HCT116 (cell line): Measurements from ENCODE around the gene ARHGAP45. TPM values are rescaled to one million over a fixed set of nuclear protein-coding genes. Genes with fewer than 3 reads are reported as not detected.

ENCODE experiments used
- ATAC-seq: fragments of 200-7000 bp; cut with Tn5 transposase; 2 replicates; pipeline ENCODE4 v1.9.1; 2020; ENCODE audit warnings: mild to moderate bottlenecking, moderate library complexity
- BruUV-seq: library from RNA; stranded (reverse); fragments of 400-500 nt; replicated peaks from 2 replicates; lab custom pipeline; 2021; lab: Mats Ljungman, UMichigan
- CTCF ChIA-PET: fragments of 300-600 bp; sonication (Branson Sonifier 250); formaldehyde crosslinking; loops from one replicate; lab custom pipeline; 2021; ENCODE audit warnings: antibody characterized with exemption; lab: Charles Lee
- POLR2A ChIA-PET: fragments of 300-600, 350-600 bp; sonication (Branson Sonifier 250); formaldehyde crosslinking; loops from one replicate; lab custom pipeline; 2021; ENCODE audit warnings: antibody characterized with exemption; lab: Charles Lee
- RAD21 ChIA-PET, 2 experiments: fragments of 300-600 bp; sonication (Branson Sonifier 250); formaldehyde crosslinking; loops; one replicate each; lab custom pipeline; 2023; ENCODE audit warnings: low total read pairs in 2 of 2; ENCODE audit not compliant: uncharacterized antibody in 2 of 2, unreplicated experiment in 2 of 2, low non-redundant PET in 1 of 2; lab: Charles Lee
- DNase-seq: peaks from one replicate; pipeline ENCODE4 v3.0.0-alpha.2; 2010; ENCODE audit warnings: low read depth, low spot score
- H2AFZ ChIP-seq: fragments of 200-600 bp; shearing (Covaris generic), sonication (generic); 2 replicates; pipeline ENCODE4 v1.6.1; 2017; ENCODE audit warnings: low read depth, mixed run types, mixed read lengths, antibody characterized with exemption, low read length; ENCODE audit not compliant: poor library complexity, severe bottlenecking
- H3K27ac ChIP-seq: 2 replicates; pipeline ENCODE4 v1.5.1; 2012; ENCODE audit warnings: low read depth, low read length
- H3K27me3 ChIP-seq: fragments of 200-600 bp; sonication (generic); 2 replicates; pipeline ENCODE4 v1.6.1; 2016; ENCODE audit warnings: mixed run types, low read length, mixed read lengths; ENCODE audit not compliant: insufficient read depth
- H3K36me3 ChIP-seq, 2 experiments: fragments of 200-500 bp in 1 of 2; fragments of 200-600 bp in 1 of 2; sonication (Bioruptor generic) in 1 of 2; sonication (generic) in 1 of 2; 2 replicates each; pipeline versions ENCODE4 v1.5.1 to v1.6.1; 2014 to 2016; ENCODE audit warnings: low read length in 2 of 2, inconsistent platforms in 1 of 2, mixed read lengths in 1 of 2, mixed run types in 1 of 2; ENCODE audit not compliant: insufficient read depth in 2 of 2, control insufficient read depth in 1 of 2
- H3K4me1 ChIP-seq, 2 experiments: fragments of 200-600 bp in 1 of 2; sonication (generic) in 1 of 2; 2 replicates each; pipeline versions ENCODE4 v1.5.1 to v1.6.1; 2012 to 2017; ENCODE audit warnings: low read length in 2 of 2, inconsistent platforms in 1 of 2, mild to moderate bottlenecking in 1 of 2, mixed read lengths in 1 of 2, mixed run types in 1 of 2, moderate library complexity in 1 of 2; ENCODE audit not compliant: insufficient read depth in 2 of 2, control insufficient read depth in 1 of 2
- H3K4me2 ChIP-seq: fragments of 200-600 bp; sonication (generic); 2 replicates; pipeline ENCODE4 v1.6.1; 2017; ENCODE audit warnings: mixed run types, low read length, mixed read lengths
- H3K4me3 ChIP-seq, 2 experiments: fragments of 200-600 bp in 1 of 2; sonication (generic) in 1 of 2; replicated peaks in 1 of 2; 2 replicates each; pipeline ENCODE4 v1.5.1; 2011 to 2016; ENCODE audit warnings: low read length in 2 of 2, control low read depth in 1 of 2, low read depth in 1 of 2, mild to moderate bottlenecking in 1 of 2, mixed read lengths in 1 of 2, mixed run types in 1 of 2
- H3K79me2 ChIP-seq: fragments of 200-600 bp; sonication (generic); 2 replicates; pipeline ENCODE4 v1.6.1; 2017; ENCODE audit warnings: mild to moderate bottlenecking, mixed run types, low read length, moderate library complexity, mixed read lengths; ENCODE audit not compliant: insufficient read depth
- H3K9ac ChIP-seq: fragments of 200-600 bp; sonication (generic); 2 replicates; pipeline ENCODE4 v1.6.1; 2016; ENCODE audit warnings: low read length, mixed read lengths
- H3K9me2 ChIP-seq: fragments of 200-600 bp; sonication (generic), shearing (Covaris generic); 2 replicates; pipeline ENCODE4 v1.6.1; 2017; ENCODE audit warnings: mixed run types, mild to moderate bottlenecking, moderate library complexity; ENCODE audit not compliant: insufficient read depth
- H3K9me3 ChIP-seq, 2 experiments: fragments of 200-500 bp in 1 of 2; fragments of 200-600 bp in 1 of 2; sonication (Bioruptor generic) in 1 of 2; sonication (generic) in 1 of 2; 2 replicates each; pipeline ENCODE4 v1.6.1; 2014 to 2017; ENCODE audit warnings: low read length in 2 of 2, mixed read lengths in 2 of 2, inconsistent platforms in 1 of 2, low read depth in 1 of 2, mild to moderate bottlenecking in 1 of 2, mixed run types in 1 of 2, moderate library complexity in 1 of 2; ENCODE audit not compliant: control insufficient read depth in 1 of 2, insufficient read depth in 1 of 2
- H4K20me1 ChIP-seq: fragments of 200-600 bp; sonication (generic), shearing (Covaris generic); 2 replicates; pipeline ENCODE4 v1.6.1; 2017; ENCODE audit warnings: mixed run types, mild to moderate bottlenecking, moderate library complexity; ENCODE audit not compliant: insufficient read depth
- ATF3 ChIP-seq: IDR thresholded peaks from 2 replicates; pipeline ENCODE4 v1.6.1; 2012
- CTCF ChIP-seq, 3 experiments: fragments of 200-600 bp in 1 of 3; sonication (generic) in 1 of 3; IDR thresholded peaks in 2 of 3; conservative IDR thresholded peaks in 1 of 3; 2 replicates each; pipeline ENCODE4 v1.5.1; 2012 to 2017; ENCODE audit warnings: low read depth in 2 of 3, low read length in 2 of 3, antibody characterized with exemption in 1 of 3, borderline replicate concordance in 1 of 3, control low read depth in 1 of 3, mild to moderate bottlenecking in 1 of 3, mixed read lengths in 1 of 3, mixed run types in 1 of 3, moderate library complexity in 1 of 3; ENCODE audit not compliant: insufficient read depth in 1 of 3
- ELF1 ChIP-seq: IDR thresholded peaks from 2 replicates; pipeline ENCODE4 v1.6.1; 2012; ENCODE audit warnings: low read depth, borderline replicate concordance
- JUND ChIP-seq: IDR thresholded peaks from 2 replicates; pipeline ENCODE4 v1.6.1; 2012
- POLR2A ChIP-seq: IDR thresholded peaks from 2 replicates; pipeline ENCODE4 v1.7.0; 2011; ENCODE audit warnings: borderline replicate concordance; ENCODE audit not compliant: insufficient read depth, insufficient read length; ENCODE audit errors: extremely low read depth
- RAD21 ChIP-seq: IDR thresholded peaks from 2 replicates; pipeline ENCODE4 v1.6.1; 2012; ENCODE audit warnings: low read depth, mild to moderate bottlenecking
- SIN3A ChIP-seq: IDR thresholded peaks from 2 replicates; pipeline ENCODE4 v1.6.1; 2012; ENCODE audit warnings: low read depth
- YY1 ChIP-seq: IDR thresholded peaks from 2 replicates; pipeline ENCODE4 v1.6.1; 2011; ENCODE audit warnings: low read length, low read depth, moderate library complexity, mild to moderate bottlenecking; ENCODE audit not compliant: insufficient replicate concordance; ENCODE audit errors: extremely low read depth
- ZBTB33 ChIP-seq: IDR thresholded peaks from 2 replicates; pipeline ENCODE4 v1.6.1; 2011; ENCODE audit warnings: mild to moderate bottlenecking, low read length, moderate library complexity; ENCODE audit not compliant: insufficient replicate concordance; ENCODE audit errors: extremely low read depth
- intact Hi-C: fragments of 100-400 bp; cut with micrococcal nuclease; formaldehyde crosslinking; loops from 2 replicates; pipeline ENCODE4 v1.10.0; 2022
- total RNA-seq: library from RNA; stranded (reverse); gene quantifications from one replicate; pipeline ENCODE4 v1.2.1, GENCODE V29; 2021; ENCODE audit not compliant: unreplicated experiment
- TF ChIP-seq, protein P1 (sequence below): IDR thresholded peaks from 2 replicates; pipeline ENCODE4 v1.6.1; 2012; ENCODE audit warnings: low read depth

ARHGAP45 gene
- total RNA-seq, 1 experiment from 2014 or later = 30.4 TPM

DNA sequence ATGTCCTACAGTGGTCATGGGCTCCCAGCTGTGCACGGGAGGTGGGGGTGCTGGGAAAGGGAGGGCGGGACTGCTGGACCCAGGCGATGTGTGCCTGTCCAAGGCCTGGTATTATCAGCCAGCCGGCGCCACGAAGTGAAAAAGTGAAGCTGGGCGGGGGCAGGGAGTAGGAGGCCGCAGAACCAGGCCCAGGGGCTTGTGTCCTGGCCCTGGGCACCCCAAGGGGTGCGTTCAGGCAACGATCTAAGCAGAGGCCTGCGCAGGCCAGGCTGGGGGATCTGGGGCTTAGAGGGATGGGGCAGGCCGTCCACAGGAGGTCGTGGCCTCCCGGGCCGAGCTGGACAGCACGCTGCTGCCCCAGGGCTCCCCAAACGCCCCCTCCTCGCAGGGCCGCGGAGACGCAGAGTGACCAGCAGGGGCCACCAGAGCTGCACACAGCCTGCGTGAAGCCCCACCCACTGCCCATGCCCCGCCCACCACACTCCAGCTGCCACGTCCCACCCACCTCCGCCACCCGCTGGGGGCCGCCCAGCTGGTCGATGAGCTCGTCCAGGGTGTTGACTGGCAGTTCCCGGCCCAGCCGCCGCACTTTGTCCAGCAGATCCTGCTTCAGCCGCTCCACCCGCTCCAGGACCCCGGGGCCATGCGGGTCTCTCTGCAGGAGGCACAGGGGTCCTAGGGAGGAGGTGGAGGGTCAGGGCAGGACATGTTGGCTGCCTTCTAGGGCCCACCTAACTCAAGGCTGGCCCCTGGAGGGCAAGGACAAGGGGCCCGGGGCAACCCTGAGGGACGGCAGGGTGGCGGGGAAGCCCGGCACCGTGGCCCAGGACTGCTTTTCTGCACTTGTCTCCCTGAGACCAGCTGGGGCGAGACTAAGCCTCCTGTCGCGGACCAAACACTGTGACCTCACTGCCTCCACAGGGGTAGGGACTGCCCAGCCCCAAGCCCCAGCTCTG lies 46.3 kb downstream of the ARHGAP45 start (continued):
- peak; percentile 70 to 86 (median 76) for TF ChIP-seq CTCF (IDR thresholded peaks at IDR 0.05 in 2 of 3, conservative IDR thresholded peaks at IDR 0.05 in 1 of 3; ENCODE audit: borderline replicate concordance in 1 of 3, insufficient read depth in 1 of 3, low read depth in 2 of 3, low read length in 2 of 3)
- TF ChIP-seq, protein P1, sequence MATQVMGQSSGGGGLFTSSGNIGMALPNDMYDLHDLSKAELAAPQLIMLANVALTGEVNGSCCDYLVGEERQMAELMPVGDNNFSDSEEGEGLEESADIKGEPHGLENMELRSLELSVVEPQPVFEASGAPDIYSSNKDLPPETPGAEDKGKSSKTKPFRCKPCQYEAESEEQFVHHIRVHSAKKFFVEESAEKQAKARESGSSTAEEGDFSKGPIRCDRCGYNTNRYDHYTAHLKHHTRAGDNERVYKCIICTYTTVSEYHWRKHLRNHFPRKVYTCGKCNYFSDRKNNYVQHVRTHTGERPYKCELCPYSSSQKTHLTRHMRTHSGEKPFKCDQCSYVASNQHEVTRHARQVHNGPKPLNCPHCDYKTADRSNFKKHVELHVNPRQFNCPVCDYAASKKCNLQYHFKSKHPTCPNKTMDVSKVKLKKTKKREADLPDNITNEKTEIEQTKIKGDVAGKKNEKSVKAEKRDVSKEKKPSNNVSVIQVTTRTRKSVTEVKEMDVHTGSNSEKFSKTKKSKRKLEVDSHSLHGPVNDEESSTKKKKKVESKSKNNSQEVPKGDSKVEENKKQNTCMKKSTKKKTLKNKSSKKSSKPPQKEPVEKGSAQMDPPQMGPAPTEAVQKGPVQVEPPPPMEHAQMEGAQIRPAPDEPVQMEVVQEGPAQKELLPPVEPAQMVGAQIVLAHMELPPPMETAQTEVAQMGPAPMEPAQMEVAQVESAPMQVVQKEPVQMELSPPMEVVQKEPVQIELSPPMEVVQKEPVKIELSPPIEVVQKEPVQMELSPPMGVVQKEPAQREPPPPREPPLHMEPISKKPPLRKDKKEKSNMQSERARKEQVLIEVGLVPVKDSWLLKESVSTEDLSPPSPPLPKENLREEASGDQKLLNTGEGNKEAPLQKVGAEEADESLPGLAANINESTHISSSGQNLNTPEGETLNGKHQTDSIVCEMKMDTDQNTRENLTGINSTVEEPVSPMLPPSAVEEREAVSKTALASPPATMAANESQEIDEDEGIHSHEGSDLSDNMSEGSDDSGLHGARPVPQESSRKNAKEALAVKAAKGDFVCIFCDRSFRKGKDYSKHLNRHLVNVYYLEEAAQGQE = no peak
- no peak for TF ChIP-seq ELF1

DNA sequence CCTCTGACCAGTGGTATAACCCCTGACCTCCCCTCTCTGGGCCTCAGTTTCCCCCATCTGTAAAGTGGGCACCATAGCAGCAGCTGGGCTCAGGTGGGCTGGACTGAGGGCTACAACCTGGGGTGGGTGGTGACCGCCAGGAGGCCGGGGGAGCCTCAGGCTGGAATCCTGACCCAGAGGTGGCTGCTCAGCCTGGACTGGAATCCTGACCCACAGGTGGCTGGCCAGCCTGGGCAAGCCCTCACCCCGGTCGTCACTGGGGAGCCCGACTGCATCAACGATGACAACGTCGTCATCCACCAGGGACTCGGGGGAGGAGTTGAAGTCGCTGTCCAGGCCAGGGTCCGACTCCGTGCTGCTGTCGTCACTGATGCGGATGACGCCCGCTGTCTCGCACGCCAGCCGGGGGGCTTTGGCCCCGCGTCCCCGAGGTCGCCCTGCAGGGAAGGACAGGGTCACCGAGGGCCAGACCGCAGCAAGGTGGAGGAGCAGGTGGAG lies 47.1 kb downstream of the ARHGAP45 start:
- POLR2A ChIA-PET = interaction anchor here (0.7 to 1.6 kb wide), 4 partner anchors 10 to 86 kb away, joined by 3 to 10 read pairs (median 4); partner anchors contain the start of gene GPX4
- BruUV-seq = no TSS peak

More for the DNA sequence above, 47.1 kb downstream of the ARHGAP45 start:
- Histone ChIP-seq H3K4me1 (peaks cover 16 to 25% of the 10 kb centered on the region in 2 experiments), H2AFZ (no peak overlapping the region), H3K9me2 (no peaks in the 10 kb centered on the region), H4K20me1 (no peaks in the 10 kb centered on the region), H3K9me3 (no peaks in the 10 kb centered on the region), H3K27me3 (no peaks in the 10 kb centered on the region), H3K27ac (peak overlapping the region; percentile 59; the same call in 1 of the 2 replicates), H3K4me3 (no peak overlapping the region), H3K79me2 (no peaks in the 10 kb centered on the region), H3K36me3 (peaks cover 0 to 10% of the 10 kb centered on the region in 2 experiments; a peak in 1 of 4 replicates), H3K9ac (peak overlapping the region; percentile 39; the same call in 1 of the 2 replicates), H3K4me2 (peak overlapping the region; percentile 66)
- intact Hi-C loops = loop anchor here (5.0 kb wide), 1 partner anchor 78 kb away; no protein-coding TSS in a partner anchor
- CTCF ChIA-PET = interaction anchor here (0.6 to 2.3 kb wide), 22 partner anchors 9 to 130 kb away, joined by 3 to 36 read pairs (median 5); partner anchors contain the start of genes ATP5F1D and GPX4
- no peak for TF ChIP-seq POLR2A
- TF ChIP-seq ATF3 = no peak
- no peak for TF ChIP-seq SIN3A
- TF ChIP-seq YY1 = no peak
- no peak for TF ChIP-seq JUND
- TF ChIP-seq ZBTB33 = no peak
- no peak for TF ChIP-seq RAD21
- DNase-seq (no peak), ATAC-seq (no peak)
- RAD21 ChIA-PET = interaction anchor here (0.6 to 1.1 kb wide), 8 partner anchors 9 to 124 kb away, joined by 3 to 10 read pairs (median 4); no protein-coding TSS in a partner anchor
